ENCODE data around the gene CDR2. TPM values are rescaled to one million over a fixed set of nuclear protein-coding genes. Genes with fewer than 3 reads are reported as not detected.

Gene CDR2
- total and polyA plus RNA-seq, 9 donors = 12.7 to 30.3 (median 22.9) TPM

- WGBS, 3 donors = 81 to 91% (median 89%) methylated on average over 15 to 17 of the region's 17 CpGs
- DNase-seq = no peak
- peaks cover 2% of the 10 kb centered on the region for H3K4me1 ChIP-seq (ENCODE audit: insufficient read depth)
- intact Hi-C loops (cut with DNase I) = loop anchor here in 2 of 4 donors (10.0 kb wide), 2 partner anchors 102 to 1168 kb away; partner anchors contain the start of genes DNAH3 (in 1 of the 2) and LDAF1 (in 1 of the 2)
- TF ChIP-seq POLR2A (IDR thresholded peaks at IDR 0.05) (no peak), EP300 (IDR thresholded peaks at IDR 0.05) (no peak), CTCF (IDR thresholded peaks at IDR 0.05) (no peak)
- H3K27ac ChIP-seq = no peak overlapping the region
- H3K4me3 ChIP-seq = no peak overlapping the region
- H3K36me3 ChIP-seq = no peaks in the 10 kb centered on the region
- H3K27me3 ChIP-seq = no peaks in the 10 kb centered on the region
- no peaks in the 10 kb centered on the region for H3K9me3 ChIP-seq
Measured at GRCh38 chr16:22322741-22323140, 51.7 kb downstream of the CDR2 start.

- no peaks in the 10 kb centered on the region for H3K36me3 ChIP-seq
- DNase-seq = peak in 1 of 5 donors; percentile 18
- no peaks in the 10 kb centered on the region for H3K27me3 ChIP-seq
- H3K27ac ChIP-seq = no peak overlapping the region
- H3K4me1 ChIP-seq (ENCODE audit: insufficient read depth) = peaks cover 2% of the 10 kb centered on the region
- no peak overlapping the region for H3K4me3 ChIP-seq
- WGBS, 3 donors = 88 to 94% (median 90%) methylated on average over 11 of the region's 11 CpGs
- intact Hi-C loops (cut with DNase I) = loop anchor here in 2 of 4 donors (10.0 kb wide), 2 partner anchors 103 to 1167 kb away; partner anchors contain the start of genes DNAH3 (in 1 of the 2) and LDAF1 (in 1 of the 2)
- TF ChIP-seq CTCF (IDR thresholded peaks at IDR 0.05) (no peak), POLR2A (IDR thresholded peaks at IDR 0.05) (no peak), EP300 (IDR thresholded peaks at IDR 0.05) (no peak)
- no peaks in the 10 kb centered on the region for H3K9me3 ChIP-seq
Measured at GRCh38 chr16:22322021-22322471, 52.4 kb downstream of the CDR2 start.

GRCh38 chr16:22321340-22322001 is 52.9 kb downstream of the CDR2 start:
- Histone ChIP-seq H3K9me3 (no peaks in the 10 kb centered on the region), H3K36me3 (no peaks in the 10 kb centered on the region), H3K27me3 (no peaks in the 10 kb centered on the region), H3K27ac (no peak overlapping the region), H3K4me3 (no peak overlapping the region), H3K4me1 (ENCODE audit: insufficient read depth) (peaks cover 2% of the 10 kb centered on the region)
- intact Hi-C loops (cut with DNase I) = loop anchor here in 2 of 4 donors (10.0 kb wide), 2 partner anchors 103 to 1167 kb away; partner anchors contain the start of genes DNAH3 (in 1 of the 2) and LDAF1 (in 1 of the 2)
- 42 to 44% (median 44%) methylated on average over 15 to 16 of the region's 16 CpGs for WGBS, 3 donors
- peak; percentile 77 to 87 (median 86) for TF ChIP-seq CTCF (IDR thresholded peaks at IDR 0.05)
- no peak for TF ChIP-seq EP300 (IDR thresholded peaks at IDR 0.05)
- no peak for TF ChIP-seq POLR2A (IDR thresholded peaks at IDR 0.05)
- peak; percentile 58 to 82 (median 68) for DNase-seq

GRCh38 chr16:22320572-22321339 is 53.7 kb downstream of the CDR2 start:
- Histone ChIP-seq H3K36me3 (no peaks in the 10 kb centered on the region), H3K27ac (no peak overlapping the region), H3K9me3 (no peaks in the 10 kb centered on the region), H3K4me3 (no peak overlapping the region), H3K4me1 (ENCODE audit: insufficient read depth) (peaks cover 2% of the 10 kb centered on the region), H3K27me3 (no peaks in the 10 kb centered on the region)
- intact Hi-C loops (cut with DNase I) = loop anchor here in 2 of 4 donors (10.0 kb wide), 2 partner anchors 104 to 1166 kb away; partner anchors contain the start of genes DNAH3 (in 1 of the 2) and LDAF1 (in 1 of the 2)
- DNase-seq = no peak
- WGBS, 3 donors = 31 to 51% (median 47%) methylated on average over 13 of the region's 13 CpGs
- TF ChIP-seq EP300 (IDR thresholded peaks at IDR 0.05) (no peak), POLR2A (IDR thresholded peaks at IDR 0.05) (no peak), CTCF (IDR thresholded peaks at IDR 0.05) (no peak)

Measured in ovary (tissue), 9 donors.